GM19452 (cell line): ENCODE measurements around the gene MR1.

ENCODE experiments used
- ATAC-seq: cut with Tn5 transposase; IDR thresholded peaks from one replicate; pipeline ENCODE4 v1.9.1; 2021; ENCODE audit not compliant: unreplicated experiment

Gene MR1

GRCh38 chr1:181106479-181106878 lies 72.7 kb downstream of the MR1 start:
- ATAC-seq, result no peak

- ATAC-seq, result no peak
These were observed 73.9 kb downstream of the MR1 start for GRCh38 chr1:181107711-181108110.

- no peak for ATAC-seq
These were observed 74.6 kb downstream of the MR1 start for GRCh38 chr1:181108304-181108867.

- ATAC-seq, result no peak
These were observed 76.2 kb downstream of the MR1 start for GRCh38 chr1:181110013-181110412.
